Activated naive CD4-positive, alpha-beta T cell treated with anti-CD3 and anti-CD28 coated beads, Interleukin-2, amount 10 ng/mL, durations not matched to agents 7 days and 5 days (primary cell): ENCODE measurements around the gene PKD1.

Experiments
- CTCF ChIA-PET: fragments of 350-600 bp; sonication (Branson Sonifier 250); formaldehyde crosslinking; loops from one replicate; lab custom pipeline; 2021; ENCODE audit warnings: antibody characterized with exemption; lab: Charles Lee
- DNase-seq: peaks from one replicate; pipeline ENCODE4 v3.0.0-alpha.2; 2020
- H3K27ac Mint-ChIP-seq: one replicate; pipeline ENCODE4 v1.8.0; 2021; ENCODE audit warnings: mild to moderate bottlenecking, moderate library complexity, mixed read lengths
- H3K27me3 Mint-ChIP-seq: one replicate; pipeline ENCODE4 v1.8.0; 2021; ENCODE audit warnings: mild to moderate bottlenecking, mixed read lengths
- H3K36me3 Mint-ChIP-seq: one replicate; pipeline ENCODE4 v1.8.0; 2021; ENCODE audit warnings: mixed read lengths
- H3K4me1 Mint-ChIP-seq: one replicate; pipeline ENCODE4 v1.8.0; 2021; ENCODE audit warnings: mixed read lengths
- H3K4me3 Mint-ChIP-seq: one replicate; pipeline ENCODE4 v1.8.0; 2021; ENCODE audit warnings: mild to moderate bottlenecking, moderate library complexity, mixed read lengths
- H3K9me3 Mint-ChIP-seq: one replicate; pipeline ENCODE4 v1.8.0; 2021; ENCODE audit warnings: mixed read lengths

Gene PKD1

GRCh38 chr16:2160915-2161551 lies 25.3 kb upstream of the PKD1 start:
- Mint-ChIP-seq H3K9me3 (peaks cover 9% of the 10 kb centered on the region), H3K4me1 (peaks cover 21% of the 10 kb centered on the region), H3K27ac (no peak overlapping the region), H3K27me3 (no peaks in the 10 kb centered on the region), H3K4me3 (no peak overlapping the region), H3K36me3 (peaks cover 13% of the 10 kb centered on the region)
- DNase-seq = no peak
- CTCF ChIA-PET = no interaction called here

- H3K36me3 Mint-ChIP-seq = peaks cover 15% of the 10 kb centered on the region
- no peak overlapping the region for H3K4me3 Mint-ChIP-seq
- H3K27me3 Mint-ChIP-seq = no peaks in the 10 kb centered on the region
- H3K4me1 Mint-ChIP-seq = peaks cover 25% of the 10 kb centered on the region
- H3K27ac Mint-ChIP-seq = no peak overlapping the region
- CTCF ChIA-PET = no interaction called here
- peaks cover 5% of the 10 kb centered on the region for H3K9me3 Mint-ChIP-seq
- no peak for DNase-seq
Measured at GRCh38 chr16:2159175-2159838, 23.6 kb upstream of the PKD1 start.

- Mint-ChIP-seq H3K4me3 (no peak overlapping the region), H3K4me1 (peaks cover 33% of the 10 kb centered on the region), H3K36me3 (peaks cover 17% of the 10 kb centered on the region), H3K27me3 (no peaks in the 10 kb centered on the region), H3K9me3 (peaks cover 1% of the 10 kb centered on the region), H3K27ac (peak overlapping the region; percentile 28)
- CTCF ChIA-PET = no interaction called here
- no peak for DNase-seq
Measured at GRCh38 chr16:2158262-2158638, 22.6 kb upstream of the PKD1 start.

GRCh38 chr16:2157480-2158261 lies 22.0 kb upstream of the PKD1 start:
- H3K27me3 Mint-ChIP-seq = no peaks in the 10 kb centered on the region
- no peak for DNase-seq
- no peaks in the 10 kb centered on the region for H3K9me3 Mint-ChIP-seq
- H3K27ac Mint-ChIP-seq = no peak overlapping the region
- peak overlapping the region; percentile 76 for H3K4me3 Mint-ChIP-seq
- H3K36me3 Mint-ChIP-seq = peaks cover 16% of the 10 kb centered on the region
- peaks cover 39% of the 10 kb centered on the region for H3K4me1 Mint-ChIP-seq
- CTCF ChIA-PET = no interaction called here

GRCh38 chr16:2156849-2157224 lies 21.1 kb upstream of the PKD1 start:
- peak overlapping the region; percentile 96 for H3K4me3 Mint-ChIP-seq
- peaks cover 42% of the 10 kb centered on the region for H3K4me1 Mint-ChIP-seq
- H3K27ac Mint-ChIP-seq = peak overlapping the region; percentile 95
- H3K27me3 Mint-ChIP-seq = no peaks in the 10 kb centered on the region
- peaks cover 12% of the 10 kb centered on the region for H3K36me3 Mint-ChIP-seq
- CTCF ChIA-PET = no interaction called here
- no peaks in the 10 kb centered on the region for H3K9me3 Mint-ChIP-seq
- DNase-seq = no peak

- peak overlapping the region; percentile 95 for H3K27ac Mint-ChIP-seq
- H3K4me3 Mint-ChIP-seq = peak overlapping the region; percentile 96
- H3K4me1 Mint-ChIP-seq = peaks cover 48% of the 10 kb centered on the region
- peak; percentile 43 for DNase-seq
- H3K36me3 Mint-ChIP-seq = peaks cover 15% of the 10 kb centered on the region
- no peaks in the 10 kb centered on the region for H3K27me3 Mint-ChIP-seq
- CTCF ChIA-PET = interaction anchor here (0.6 to 2.2 kb wide), 3 partner anchors 15 to 132 kb away, joined by 3 to 11 read pairs (median 5); no protein-coding TSS in a partner anchor
- no peaks in the 10 kb centered on the region for H3K9me3 Mint-ChIP-seq
Measured at GRCh38 chr16:2155977-2156848, 20.5 kb upstream of the PKD1 start.

- peaks cover 51% of the 10 kb centered on the region for H3K4me1 Mint-ChIP-seq
- peak within 1 kb of the TSS; percentile 95 for H3K27ac Mint-ChIP-seq
- DNase-seq = peak; percentile 98
- H3K36me3 Mint-ChIP-seq = peaks cover 18% of the 10 kb centered on the region
- CTCF ChIA-PET = interaction anchor here (0.7 to 2.2 kb wide), 6 partner anchors 15 to 334 kb away, joined by 3 to 11 read pairs (median 3); partner anchors contain the start of genes NTHL1 and TSC2
- H3K4me3 Mint-ChIP-seq = peak within 1 kb of the TSS; percentile 96
- peaks cover 3% of the 10 kb centered on the region for H3K27me3 Mint-ChIP-seq
- H3K9me3 Mint-ChIP-seq = no peaks in the 10 kb centered on the region
Measured at GRCh38 chr16:2155091-2155950, 19.6 kb upstream of the PKD1 start, which contains the start of gene TRAF7. Gene TRAF7, plus strand, starts transcription at chr16:2155782. Its CDS starts 8,139 bp downstream, at chr16:2163921.

- peak overlapping the region; percentile 75 for H3K4me3 Mint-ChIP-seq
- peaks cover 10% of the 10 kb centered on the region for H3K27me3 Mint-ChIP-seq
- peaks cover 57% of the 10 kb centered on the region for H3K4me1 Mint-ChIP-seq
- peak; percentile 53 for DNase-seq
- H3K36me3 Mint-ChIP-seq = peaks cover 18% of the 10 kb centered on the region
- no peaks in the 10 kb centered on the region for H3K9me3 Mint-ChIP-seq
- H3K27ac Mint-ChIP-seq = peak overlapping the region; percentile 70
- CTCF ChIA-PET = interaction anchor here (0.7 to 2.2 kb wide), 6 partner anchors 14 to 335 kb away, joined by 3 to 11 read pairs (median 3); partner anchors contain the start of genes NTHL1 and TSC2
Measured at GRCh38 chr16:2154533-2155090, 18.9 kb upstream of the PKD1 start.

GRCh38 chr16:2152695-2153506 lies 17.2 kb upstream of the PKD1 start:
- Mint-ChIP-seq H3K4me3 (peak overlapping the region; percentile 75), H3K9me3 (no peaks in the 10 kb centered on the region), H3K27ac (peak overlapping the region; percentile 67), H3K4me1 (peaks cover 56% of the 10 kb centered on the region), H3K36me3 (peaks cover 18% of the 10 kb centered on the region), H3K27me3 (peaks cover 21% of the 10 kb centered on the region)
- CTCF ChIA-PET = interaction anchor here (1.3 kb wide), 2 partner anchors 12 to 17 kb away, joined by 4 to 6 read pairs; partner anchors contain the start of gene PKD1
- no peak for DNase-seq

GRCh38 chr16:2151188-2152091 lies 15.7 kb upstream of the PKD1 start:
- H3K36me3 Mint-ChIP-seq = peaks cover 18% of the 10 kb centered on the region
- H3K27me3 Mint-ChIP-seq = peaks cover 36% of the 10 kb centered on the region
- peaks cover 41% of the 10 kb centered on the region for H3K4me1 Mint-ChIP-seq
- no peaks in the 10 kb centered on the region for H3K9me3 Mint-ChIP-seq
- CTCF ChIA-PET = interaction anchor here (0.7 to 1.3 kb wide), 5 partner anchors 11 to 332 kb away, joined by 3 to 4 read pairs (median 3); partner anchors contain the start of gene PKD1
- peak overlapping the region; percentile 58 for H3K4me3 Mint-ChIP-seq
- no peak overlapping the region for H3K27ac Mint-ChIP-seq
- DNase-seq = no peak
